ENCODE data around the gene ZNF385A.
A peak's percentile ranks its signal among the peaks of the same experiment; 100 is the strongest.

ZNF385A gene

GRCh38 chr12:54379398-54380201, 4.9 kb downstream of the ZNF385A start:
- FAIRE-seq (no peak), DNase-seq (ENCODE audit: insufficient read length, low spot score) (peak; percentile 93)
- TF ChIP-seq POLR2A (IDR thresholded peaks at IDR 0.05; ENCODE audit: low read depth, low read length) = no peak

GRCh38 chr12:54378796-54379397, 5.6 kb downstream of the ZNF385A start:
- TF ChIP-seq POLR2A (IDR thresholded peaks at IDR 0.05; ENCODE audit: low read depth, low read length) = 0 out of 2 replicates have a peak, but pooled peaks have one; percentile 22
- DNase-seq (ENCODE audit: insufficient read length, low spot score) (peak; percentile 64), FAIRE-seq (no peak)

GRCh38 chr12:54377797-54378515, 6.6 kb downstream of the ZNF385A start:
- TF ChIP-seq POLR2A (IDR thresholded peaks at IDR 0.05; ENCODE audit: low read depth, low read length) = no peak
- DNase-seq (ENCODE audit: insufficient read length, low spot score) = no peak
- no peak for FAIRE-seq

- TF ChIP-seq POLR2A (IDR thresholded peaks at IDR 0.05; ENCODE audit: low read depth, low read length) = no peak
- no peak for FAIRE-seq
- DNase-seq (ENCODE audit: insufficient read length, low spot score) = no peak
These were observed 7.5 kb downstream of the ZNF385A start for GRCh38 chr12:54377007-54377406.

- FAIRE-seq (no peak), DNase-seq (ENCODE audit: insufficient read length, low spot score) (no peak)
- no peak for TF ChIP-seq POLR2A (IDR thresholded peaks at IDR 0.05; ENCODE audit: low read depth, low read length)
These were observed 7.9 kb downstream of the ZNF385A start for GRCh38 chr12:54376596-54376995.

- no peak for TF ChIP-seq POLR2A (IDR thresholded peaks at IDR 0.05; ENCODE audit: low read depth, low read length)
- DNase-seq (ENCODE audit: insufficient read length, low spot score) = no peak
- no peak for FAIRE-seq
These were observed 9.3 kb downstream of the ZNF385A start for GRCh38 chr12:54375259-54375579.

- no peak for TF ChIP-seq POLR2A (IDR thresholded peaks at IDR 0.05; ENCODE audit: low read depth, low read length)
- DNase-seq (ENCODE audit: insufficient read length, low spot score) = no peak
- no peak for FAIRE-seq
These were observed 9.8 kb downstream of the ZNF385A start for GRCh38 chr12:54374562-54375258.

- DNase-seq (ENCODE audit: insufficient read length, low spot score) = peak; percentile 53
- no peak for FAIRE-seq
- no peak for TF ChIP-seq POLR2A (IDR thresholded peaks at IDR 0.05; ENCODE audit: low read depth, low read length)
These were observed 10.6 kb downstream of the ZNF385A start for GRCh38 chr12:54373649-54374561.

GRCh38 chr12:54372113-54372806, 12.3 kb downstream of the ZNF385A start:
- no peak for FAIRE-seq
- no peak for TF ChIP-seq POLR2A (IDR thresholded peaks at IDR 0.05; ENCODE audit: low read depth, low read length)
- no peak for DNase-seq (ENCODE audit: insufficient read length, low spot score)

- no peak for TF ChIP-seq POLR2A (IDR thresholded peaks at IDR 0.05; ENCODE audit: low read depth, low read length)
- no peak for DNase-seq (ENCODE audit: insufficient read length, low spot score)
- FAIRE-seq = no peak
These were observed 13.0 kb downstream of the ZNF385A start for GRCh38 chr12:54371328-54372112.

GRCh38 chr12:54370171-54370730, 14.3 kb downstream of the ZNF385A start:
- DNase-seq (ENCODE audit: insufficient read length, low spot score) (peak; percentile 86), FAIRE-seq (no peak)
- TF ChIP-seq POLR2A (IDR thresholded peaks at IDR 0.05; ENCODE audit: low read depth, low read length) = no peak

Data from H54 (cell line).